Spleen (tissue), 7 donors: ENCODE data around the gene ITPR2.

Experiments
- CTCF ChIP-seq, 11 experiments: fragments of 200-600 bp in 7 of 11; fragments of 450-650 bp in 4 of 11; sonication (generic) in 4 of 11; IDR thresholded peaks in 8 of 11; conservative IDR thresholded peaks in 3 of 11; 1 replicate in 7 of 11; 2 replicates in 4 of 11; pipeline versions ENCODE4 v1.4.0 to v1.8.0; 2016 to 2021; ENCODE audit warnings: antibody characterized with exemption in 11 of 11, inconsistent platforms in 4 of 11, mild to moderate bottlenecking in 1 of 11
- POLR2A ChIP-seq, 3 donors: fragments of 450-650 bp; IDR thresholded peaks; one replicate each; pipeline ENCODE4 v1.5.1; 2017; ENCODE audit warnings: antibody characterized with exemption in 3 of 3, mild to moderate bottlenecking in 1 of 3
- POLR2AphosphoS5 ChIP-seq, 3 donors: sonication (generic); formaldehyde crosslinking; IDR thresholded peaks; one replicate each; pipeline ENCODE4 v1.5.1; 2017; ENCODE audit warnings: antibody characterized with exemption in 3 of 3
- donor health status: DM: no; HTN: no; CAD: no; lungs with moderate emphysema.
- donor health status: DM: no; HTN: no; CAD: no.
- donor health status: DM: no; HTN: no; CAD: no.

GRCh38 chr12:26367991-26368730 is 464.8 kb downstream of the ITPR2 start:
- TF ChIP-seq CTCF (IDR thresholded peaks at IDR 0.05 in 8 of 11, conservative IDR thresholded peaks at IDR 0.05 in 3 of 11) (no peak), POLR2A (IDR thresholded peaks at IDR 0.05) (no peak), POLR2AphosphoS5 (IDR thresholded peaks at IDR 0.05) (no peak)
